Activated naive CD8-positive, alpha-beta T cell treated with anti-CD3 and anti-CD28 coated beads, Interleukin-2, amount 10 ng/mL, durations not matched to agents 7 days and 5 days (primary cell): ENCODE results near the gene GALNT17. TPM values are rescaled to one million over a fixed set of nuclear protein-coding genes. Genes with fewer than 3 reads are reported as not detected.
"Not testable (repeated sequence)": the region's sequence is repeated elsewhere in the genome, so short reads cannot be mapped to it uniquely, and the experiment has no call there.

ENCODE experiments used
- ATAC-seq: fragments of 150-1000 bp; cut with Tn5 transposase; one replicate; pipeline ENCODE4 v1.10.0; 2021; ENCODE audit warnings: low read depth, moderate library complexity
- POLR2A ChIA-PET: fragments of 350-600 bp; sonication (Branson Sonifier 250); formaldehyde crosslinking; loops from one replicate; lab custom pipeline; 2021; ENCODE audit warnings: antibody characterized with exemption; lab: Charles Lee
- DNase-seq: peaks from one replicate; pipeline ENCODE4 v3.0.0; 2021
- H3K27ac Mint-ChIP-seq: one replicate; pipeline ENCODE4 v1.8.0; 2022; ENCODE audit warnings: mild to moderate bottlenecking, mixed read lengths
- H3K27me3 Mint-ChIP-seq: one replicate; pipeline ENCODE4 v1.8.0; 2022; ENCODE audit warnings: mild to moderate bottlenecking, moderate library complexity, mixed read lengths
- H3K36me3 Mint-ChIP-seq: one replicate; pipeline ENCODE4 v1.8.0; 2021; ENCODE audit warnings: mild to moderate bottlenecking, mixed read lengths
- H3K4me1 Mint-ChIP-seq: one replicate; pipeline ENCODE4 v1.8.0; 2021; ENCODE audit warnings: mixed read lengths
- H3K4me3 Mint-ChIP-seq: one replicate; pipeline ENCODE4 v1.8.0; 2022; ENCODE audit warnings: mild to moderate bottlenecking, moderate library complexity, mixed read lengths
- H3K9me3 Mint-ChIP-seq: one replicate; pipeline ENCODE4 v1.8.0; 2021; ENCODE audit warnings: mixed read lengths
- total RNA-seq, 2 experiments: library from RNA; stranded (reverse); gene quantifications; one replicate each; pipeline ENCODE4 v1.2.3, GENCODE V29; 2021

GALNT17 gene
- total RNA-seq, 2 experiments from 2014 or later, result not detected

GRCh38 chr7:71261066-71261465 lies 129.1 kb downstream of the GALNT17 start:
- no peak for ATAC-seq
- H3K9me3 Mint-ChIP-seq, result peaks cover 24% of the 10 kb centered on the region

DNA sequence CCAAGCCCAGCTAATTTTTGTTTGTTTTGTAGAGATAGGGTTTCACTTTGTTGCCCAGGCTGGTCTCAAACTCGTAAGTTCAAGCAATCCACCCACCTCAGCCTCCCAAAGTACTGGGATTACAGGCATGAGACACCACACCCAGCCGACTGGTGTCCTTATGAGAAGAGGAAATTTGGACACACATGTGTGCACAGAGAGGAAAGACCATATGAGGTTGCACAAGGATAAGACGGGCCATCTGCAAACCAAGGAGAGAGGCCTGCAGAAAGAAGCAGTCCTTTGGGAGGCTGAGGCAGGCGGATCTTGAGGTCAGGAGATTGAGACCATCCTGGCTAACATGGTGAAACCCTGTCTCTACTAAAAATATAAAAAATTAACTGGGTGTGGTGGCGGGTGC lies 130.9 kb downstream of the GALNT17 start:
- H3K36me3 Mint-ChIP-seq, H3K27me3 Mint-ChIP-seq, DNase-seq, H3K4me3 Mint-ChIP-seq, ATAC-seq, H3K27ac Mint-ChIP-seq, H3K4me1 Mint-ChIP-seq, POLR2A ChIA-PET: not testable (repeated sequence)
- H3K9me3 Mint-ChIP-seq, result peaks cover 24% of the 10 kb centered on the region

More at GRCh38 chr7:71261066-71261465, 129.1 kb downstream of the GALNT17 start:
- Mint-ChIP-seq H3K4me1 (no peaks in the 10 kb centered on the region), H3K27ac (no peak overlapping the region), H3K4me3 (no peak overlapping the region), H3K27me3 (no peaks in the 10 kb centered on the region), H3K36me3 (no peaks in the 10 kb centered on the region)
- POLR2A ChIA-PET, result no interaction called here
- no peak for DNase-seq

DNA sequence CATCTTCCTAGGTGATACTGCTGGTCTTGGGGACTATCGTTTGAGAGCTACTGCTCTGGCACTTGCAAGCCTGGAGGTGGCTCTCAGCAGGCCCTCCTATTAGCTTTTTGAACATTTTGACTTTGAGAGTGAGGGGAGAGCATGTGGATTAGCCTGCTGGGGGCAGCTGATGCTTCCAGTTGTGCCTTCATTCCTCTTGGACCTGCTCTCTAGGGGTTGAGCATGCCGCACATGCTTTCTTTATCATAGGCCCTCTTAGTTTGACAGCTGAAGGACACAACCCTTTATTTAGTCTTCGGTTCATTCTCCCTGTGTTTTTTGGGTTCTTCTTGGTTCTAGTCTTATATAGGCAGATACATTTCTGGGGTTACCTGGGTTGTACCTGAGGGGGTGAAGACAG lies 132.1 kb downstream of the GALNT17 start:
- Mint-ChIP-seq H3K4me1 (no peaks in the 10 kb centered on the region), H3K36me3 (no peaks in the 10 kb centered on the region), H3K9me3 (peaks cover 17% of the 10 kb centered on the region), H3K4me3 (no peak overlapping the region), H3K27ac (no peak overlapping the region), H3K27me3 (no peaks in the 10 kb centered on the region)
- DNase-seq (no peak), ATAC-seq (no peak)
- POLR2A ChIA-PET, result no interaction called here

GRCh38 chr7:71266912-71267311 lies 135.0 kb downstream of the GALNT17 start:
- no peak overlapping the region for H3K27ac Mint-ChIP-seq
- no peak for DNase-seq
- no peaks in the 10 kb centered on the region for H3K27me3 Mint-ChIP-seq
- H3K36me3 Mint-ChIP-seq, result no peaks in the 10 kb centered on the region
- no peaks in the 10 kb centered on the region for H3K4me1 Mint-ChIP-seq
- POLR2A ChIA-PET, result no interaction called here
- no peak overlapping the region for H3K4me3 Mint-ChIP-seq
- ATAC-seq, result no peak
- H3K9me3 Mint-ChIP-seq, result peaks cover 11% of the 10 kb centered on the region

DNA sequence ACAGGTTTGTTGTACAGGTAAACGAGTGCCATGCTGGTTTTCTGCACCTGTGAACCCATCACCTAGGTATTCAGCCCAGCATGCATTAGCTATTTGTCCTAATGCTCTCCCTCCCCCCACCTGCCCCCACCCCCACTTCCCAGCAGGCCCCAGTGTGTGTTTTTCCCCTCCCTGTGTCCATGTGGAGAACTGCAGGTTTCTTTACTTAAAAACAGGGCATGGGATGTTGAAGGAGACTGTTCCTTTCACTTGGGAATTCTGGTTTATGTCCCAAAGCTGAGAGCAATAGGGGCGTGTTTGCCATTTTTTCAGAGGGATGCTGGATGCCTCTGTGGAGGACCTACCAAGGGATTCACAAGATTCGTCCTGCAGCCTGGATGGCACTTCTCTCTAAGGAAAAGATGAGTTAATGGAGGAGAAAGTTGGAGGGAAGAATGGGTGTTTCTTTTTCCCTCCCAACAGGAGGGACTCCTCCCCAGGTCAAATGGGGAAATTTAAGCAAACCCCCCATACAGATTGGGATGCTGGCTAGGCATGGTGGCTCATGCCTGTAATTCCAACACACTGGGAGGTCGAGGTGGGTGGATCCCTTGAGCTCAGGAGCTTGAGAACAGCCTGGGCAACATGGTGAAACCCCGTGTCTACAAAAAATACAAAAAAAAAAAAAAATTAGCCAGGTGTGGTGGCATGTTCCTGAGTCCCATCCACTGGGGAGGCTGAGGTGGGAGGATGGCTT lies 136.0 kb downstream of the GALNT17 start:
- no peaks in the 10 kb centered on the region for H3K4me1 Mint-ChIP-seq
- ATAC-seq, result no peak
- POLR2A ChIA-PET, result no interaction called here

GRCh38 chr7:71270558-71270957 lies 138.6 kb downstream of the GALNT17 start:
- no peak overlapping the region for H3K27ac Mint-ChIP-seq
- H3K27me3 Mint-ChIP-seq, result no peaks in the 10 kb centered on the region
- no peaks in the 10 kb centered on the region for H3K4me1 Mint-ChIP-seq
- H3K4me3 Mint-ChIP-seq, result no peak overlapping the region
- peaks cover 4% of the 10 kb centered on the region for H3K9me3 Mint-ChIP-seq
- DNase-seq, result no peak
- H3K36me3 Mint-ChIP-seq, result no peaks in the 10 kb centered on the region
- no peak for ATAC-seq
- POLR2A ChIA-PET, result no interaction called here

More for the DNA sequence above, 136.0 kb downstream of the GALNT17 start:
- Mint-ChIP-seq H3K36me3 (no peaks in the 10 kb centered on the region), H3K27me3 (no peaks in the 10 kb centered on the region), H3K4me3 (no peak overlapping the region), H3K27ac (no peak overlapping the region), H3K9me3 (peaks cover 13% of the 10 kb centered on the region)
- no peak for DNase-seq

DNA sequence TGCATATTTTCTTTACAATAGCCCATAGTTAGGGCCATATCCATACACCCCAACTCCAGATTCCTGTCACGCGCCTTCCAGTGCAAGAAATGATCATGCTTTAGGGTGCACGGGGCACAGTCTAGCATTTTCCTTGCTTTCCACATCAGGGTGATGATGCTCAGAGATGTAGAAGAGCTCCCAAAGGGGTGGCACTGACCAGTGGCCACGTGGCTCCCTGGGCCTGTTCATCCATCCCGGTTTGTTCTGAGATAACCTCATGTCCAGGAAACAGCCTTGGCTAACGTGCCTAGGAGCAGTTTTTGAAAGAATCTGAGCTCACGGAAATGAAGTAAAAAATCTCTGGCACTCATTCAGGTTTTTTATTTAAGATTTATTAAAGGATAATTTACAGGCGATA lies 139.3 kb downstream of the GALNT17 start:
- H3K9me3 Mint-ChIP-seq, result peaks cover 4% of the 10 kb centered on the region
- no peaks in the 10 kb centered on the region for H3K4me1 Mint-ChIP-seq
- no peak for DNase-seq
- H3K27ac Mint-ChIP-seq, result no peak overlapping the region
- H3K36me3 Mint-ChIP-seq, result no peaks in the 10 kb centered on the region
- ATAC-seq, result no peak
- POLR2A ChIA-PET, result no interaction called here
- H3K27me3 Mint-ChIP-seq, result no peaks in the 10 kb centered on the region
- no peak overlapping the region for H3K4me3 Mint-ChIP-seq

GRCh38 chr7:71272509-71273490 lies 140.9 kb downstream of the GALNT17 start:
- Mint-ChIP-seq H3K27ac (no peak overlapping the region), H3K4me1 (no peaks in the 10 kb centered on the region), H3K36me3 (no peaks in the 10 kb centered on the region), H3K9me3 (peaks cover 4% of the 10 kb centered on the region), H3K4me3 (no peak overlapping the region), H3K27me3 (no peaks in the 10 kb centered on the region)
- POLR2A ChIA-PET, result no interaction called here
- DNase-seq (no peak), ATAC-seq (no peak)

GRCh38 chr7:71278257-71278656 lies 146.3 kb downstream of the GALNT17 start:
- peaks cover 13% of the 10 kb centered on the region for H3K9me3 Mint-ChIP-seq
- H3K4me1 Mint-ChIP-seq, result no peaks in the 10 kb centered on the region
- H3K27ac Mint-ChIP-seq, result no peak overlapping the region
- H3K4me3 Mint-ChIP-seq, result no peak overlapping the region
- H3K36me3 Mint-ChIP-seq, result no peaks in the 10 kb centered on the region
- no peaks in the 10 kb centered on the region for H3K27me3 Mint-ChIP-seq
- POLR2A ChIA-PET, result no interaction called here
- no peak for DNase-seq
- no peak for ATAC-seq

- Mint-ChIP-seq H3K9me3 (peaks cover 13% of the 10 kb centered on the region), H3K27ac (no peak overlapping the region), H3K4me3 (no peak overlapping the region), H3K27me3 (no peaks in the 10 kb centered on the region), H3K36me3 (no peaks in the 10 kb centered on the region), H3K4me1 (no peaks in the 10 kb centered on the region)
- POLR2A ChIA-PET, result no interaction called here
- DNase-seq (no peak), ATAC-seq (no peak)
Measured at GRCh38 chr7:71281261-71281660, 149.3 kb downstream of the GALNT17 start.

- H3K9me3 Mint-ChIP-seq, result peaks cover 15% of the 10 kb centered on the region
- no peaks in the 10 kb centered on the region for H3K4me1 Mint-ChIP-seq
- POLR2A ChIA-PET, result no interaction called here
- no peak for DNase-seq
- H3K27me3 Mint-ChIP-seq, result no peaks in the 10 kb centered on the region
- H3K27ac Mint-ChIP-seq, result no peak overlapping the region
- ATAC-seq, result no peak
- H3K36me3 Mint-ChIP-seq, result no peaks in the 10 kb centered on the region
- H3K4me3 Mint-ChIP-seq, result no peak overlapping the region
Measured at GRCh38 chr7:71283802-71284201, 151.9 kb downstream of the GALNT17 start.

DNA sequence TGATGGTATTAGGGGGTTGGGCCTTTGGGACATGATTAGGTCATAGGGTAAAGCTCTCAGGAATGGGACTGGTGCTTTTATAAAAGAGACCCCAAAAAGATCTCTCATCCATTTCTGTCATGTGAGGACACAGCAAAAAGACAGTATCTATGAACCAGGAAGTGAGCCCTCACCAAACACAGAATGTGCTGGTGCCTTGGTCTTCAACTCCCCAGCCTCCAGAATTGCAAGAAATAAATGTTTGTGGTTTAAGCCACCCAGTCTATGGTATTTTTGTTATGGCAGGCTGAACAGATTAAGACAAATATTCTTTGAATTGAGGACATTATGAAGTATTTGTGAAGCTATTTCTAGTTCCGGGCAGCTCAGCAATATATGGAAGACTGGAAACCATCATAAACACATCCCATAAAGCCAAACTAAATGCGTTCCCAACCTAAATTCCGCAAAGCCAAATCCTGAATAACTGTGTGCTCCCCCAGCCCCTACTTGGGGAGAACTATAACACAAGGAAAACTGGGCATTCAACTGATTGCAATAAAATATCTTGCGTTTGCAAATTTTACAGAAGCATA lies 153.7 kb downstream of the GALNT17 start:
- no peaks in the 10 kb centered on the region for H3K27me3 Mint-ChIP-seq
- H3K4me3 Mint-ChIP-seq, result no peak overlapping the region
- ATAC-seq, result no peak
- no peak overlapping the region for H3K27ac Mint-ChIP-seq
- DNase-seq, result no peak
- peaks cover 8% of the 10 kb centered on the region for H3K9me3 Mint-ChIP-seq
- POLR2A ChIA-PET, result no interaction called here
- no peaks in the 10 kb centered on the region for H3K4me1 Mint-ChIP-seq
- no peaks in the 10 kb centered on the region for H3K36me3 Mint-ChIP-seq

GRCh38 chr7:71286336-71286735 lies 154.4 kb downstream of the GALNT17 start:
- Mint-ChIP-seq H3K27ac (no peak overlapping the region), H3K27me3 (no peaks in the 10 kb centered on the region), H3K4me3 (no peak overlapping the region), H3K9me3 (peaks cover 6% of the 10 kb centered on the region), H3K4me1 (no peaks in the 10 kb centered on the region), H3K36me3 (no peaks in the 10 kb centered on the region)
- DNase-seq, result no peak
- no peak for ATAC-seq
- POLR2A ChIA-PET, result no interaction called here
